Articular chondrocyte of knee joint (primary cell): ENCODE data around the gene AKR1D1. TPM values are rescaled to one million over a fixed set of nuclear protein-coding genes. Genes with fewer than 3 reads are reported as not detected.

Experiments used
- small RNA-seq: library from RNA; depleted of rRNA; stranded (forward); fragments of <200 nt; gene quantifications from one replicate; pipeline ENCODE3, GENCODE V24; 2012
- total RNA-seq: library from RNA; depleted of rRNA; stranded (reverse); fragments of >200 nt; gene quantifications from 2 replicates; pipeline ENCODE4 v1.2.3, GENCODE V29; 2012

Gene AKR1D1, protein sequence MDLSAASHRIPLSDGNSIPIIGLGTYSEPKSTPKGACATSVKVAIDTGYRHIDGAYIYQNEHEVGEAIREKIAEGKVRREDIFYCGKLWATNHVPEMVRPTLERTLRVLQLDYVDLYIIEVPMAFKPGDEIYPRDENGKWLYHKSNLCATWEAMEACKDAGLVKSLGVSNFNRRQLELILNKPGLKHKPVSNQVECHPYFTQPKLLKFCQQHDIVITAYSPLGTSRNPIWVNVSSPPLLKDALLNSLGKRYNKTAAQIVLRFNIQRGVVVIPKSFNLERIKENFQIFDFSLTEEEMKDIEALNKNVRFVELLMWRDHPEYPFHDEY
- total RNA-seq: not detected in 2 replicates

DNA sequence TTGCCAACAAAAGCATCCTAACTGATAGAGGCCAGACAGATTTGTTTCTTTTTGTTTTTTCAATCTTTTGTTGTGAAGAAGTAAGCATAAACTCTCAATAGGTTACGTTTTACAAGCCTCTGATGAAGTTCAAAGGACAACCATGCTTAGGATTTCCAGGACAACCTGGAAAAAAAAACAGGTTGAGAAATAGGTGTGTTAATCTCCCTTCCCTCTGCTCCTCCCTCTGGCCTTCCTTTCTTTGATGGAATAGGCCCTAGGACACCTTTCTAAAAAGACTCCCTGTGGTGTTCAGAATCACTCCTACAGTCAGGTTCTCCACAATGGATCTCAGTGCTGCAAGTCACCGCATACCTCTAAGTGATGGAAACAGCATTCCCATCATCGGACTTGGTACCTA, at the start of gene AKR1D1:
AKR1D1 (plus strand) TSS at position 264 of the 400 bp plus-strand sequence; CDS start at position 324, 60 bp downstream.

Small RNA genes within 50 kb of the gene (small RNA-seq; reads per million reads assigned to genes)
- gene AC024082.2 (not detected), gene RN7SKP223 (not detected)

Other genes starting within 250 kb of the AKR1D1 start
- gene DGKI, start 229.5 kb upstream of the AKR1D1 start, total RNA-seq: 5.2 and 8.3 TPM in 2 replicates
- 37.3 and 37.6 TPM in 2 replicates for gene CREB3L2, start 74.4 kb upstream of the AKR1D1 start, total RNA-seq